A172 (cell line): Measurements from ENCODE around the gene UFD1. TPM values are rescaled to one million over a fixed set of nuclear protein-coding genes. Genes with fewer than 3 reads are reported as not detected.

Source experiments
- DNase-seq: peaks from one replicate; pipeline ENCODE4 v3.0.0-alpha.2; 2015; ENCODE audit warnings: low spot score
- total RNA-seq: library from RNA; depleted of rRNA; stranded (reverse); fragments of >200 nt; shearing (Covaris generic); gene quantifications from 2 replicates; pipeline ENCODE4 v1.2.3, GENCODE V29; 2014

The UFD1 gene
- total RNA-seq, 1 experiment from 2014 or later = 73.0 TPM

GRCh38 chr22:19429950-19430889 is 48.8 kb downstream of the UFD1 start:
- peak; percentile 11 for DNase-seq

GRCh38 chr22:19424186-19424500 is 54.9 kb downstream of the UFD1 start:
- no peak for DNase-seq

DNA sequence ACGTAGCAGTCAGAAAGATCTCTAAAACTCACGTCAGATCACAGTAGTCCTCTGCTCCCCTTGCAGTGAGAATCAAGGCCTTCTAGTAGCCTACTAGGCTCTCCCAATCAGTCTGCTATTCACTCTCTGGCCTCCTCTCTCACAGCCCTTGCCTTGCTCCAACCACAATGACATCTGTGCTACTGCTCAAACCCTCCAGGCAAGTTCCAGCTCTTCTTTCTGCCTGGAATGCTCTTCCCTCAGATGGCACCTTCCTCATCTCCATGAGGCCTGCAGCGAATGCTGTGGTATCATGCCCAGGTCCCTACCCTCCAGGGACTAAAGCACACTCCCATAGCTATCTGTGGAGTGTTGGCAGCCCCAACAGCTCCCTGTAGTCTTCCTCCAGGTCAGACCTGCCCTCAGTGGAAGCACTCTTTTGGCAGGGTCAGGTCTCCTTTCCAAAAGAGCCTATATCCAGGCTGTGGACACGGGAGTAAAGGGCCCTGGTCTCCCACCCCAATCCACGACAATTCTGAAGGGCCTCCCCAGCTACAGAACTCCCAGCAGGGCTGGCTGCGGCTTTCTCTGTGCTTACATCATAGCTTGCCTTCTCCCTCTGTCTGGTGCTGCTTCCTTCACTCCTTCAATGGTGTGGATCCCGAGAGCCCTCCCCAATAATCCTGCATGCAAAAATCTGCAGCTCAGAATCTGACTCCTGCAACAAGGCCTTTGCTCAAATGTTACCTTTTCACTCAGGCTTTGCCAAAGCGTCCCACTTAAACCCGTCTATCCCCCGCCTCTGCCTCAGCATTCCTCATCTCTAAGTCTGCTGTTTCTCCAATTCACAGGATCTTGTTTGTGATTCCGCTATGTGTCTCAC is 56.3 kb downstream of the UFD1 start:
- no peak for DNase-seq

- DNase-seq = no peak
Measured at GRCh38 chr22:19420321-19420720, 58.7 kb downstream of the UFD1 start.

DNA sequence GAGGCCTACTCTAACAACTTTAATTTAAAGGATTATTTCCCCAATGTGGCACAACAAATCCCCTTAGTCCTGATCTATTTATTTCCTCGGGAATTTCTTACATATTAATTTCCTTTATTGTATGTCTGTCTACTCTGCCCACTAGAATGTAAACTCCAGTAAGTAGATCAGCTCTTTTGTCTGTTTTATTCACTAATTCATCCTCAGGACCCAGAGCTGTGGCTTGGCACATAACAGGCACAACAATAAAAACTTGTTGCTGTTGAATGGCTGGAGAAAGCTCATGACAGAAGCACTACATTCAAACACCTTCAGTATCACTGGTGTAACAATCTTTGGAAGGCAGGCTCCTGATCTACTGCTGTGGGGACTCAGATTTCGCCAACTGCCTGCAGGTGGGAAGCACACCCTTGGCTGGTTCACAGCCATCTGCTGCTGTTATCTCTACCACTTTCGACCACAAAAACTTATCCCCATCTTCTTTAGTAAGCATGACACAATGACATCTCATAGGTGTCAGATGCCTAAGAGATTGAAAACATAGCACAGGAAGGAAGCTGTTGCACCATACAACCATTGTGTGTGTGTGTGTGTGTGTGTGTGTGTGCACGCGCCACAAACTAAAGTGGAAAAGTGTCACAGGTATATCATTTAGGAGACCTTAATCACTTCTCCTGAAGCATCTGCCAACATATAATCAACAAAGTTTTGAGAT is 59.4 kb downstream of the UFD1 start:
- DNase-seq = no peak

DNA sequence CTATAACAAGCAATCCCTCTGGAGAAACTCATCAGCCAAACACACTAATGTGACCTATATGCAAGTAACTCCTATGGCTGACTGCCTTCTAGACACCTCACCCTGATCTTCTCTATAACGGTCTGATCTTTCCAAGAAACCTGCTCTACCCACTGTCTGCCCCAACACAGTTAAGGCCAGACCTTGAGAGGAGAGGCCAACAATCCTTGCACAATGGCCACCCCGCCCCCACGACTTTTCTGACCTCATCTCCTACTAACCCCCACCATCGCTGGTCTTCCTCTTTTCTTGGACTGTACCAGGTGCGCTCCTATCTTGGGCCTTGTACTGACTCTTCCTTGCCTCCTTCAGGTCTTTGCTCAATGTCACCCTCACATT is 59.9 kb downstream of the UFD1 start:
- DNase-seq = no peak

DNA sequence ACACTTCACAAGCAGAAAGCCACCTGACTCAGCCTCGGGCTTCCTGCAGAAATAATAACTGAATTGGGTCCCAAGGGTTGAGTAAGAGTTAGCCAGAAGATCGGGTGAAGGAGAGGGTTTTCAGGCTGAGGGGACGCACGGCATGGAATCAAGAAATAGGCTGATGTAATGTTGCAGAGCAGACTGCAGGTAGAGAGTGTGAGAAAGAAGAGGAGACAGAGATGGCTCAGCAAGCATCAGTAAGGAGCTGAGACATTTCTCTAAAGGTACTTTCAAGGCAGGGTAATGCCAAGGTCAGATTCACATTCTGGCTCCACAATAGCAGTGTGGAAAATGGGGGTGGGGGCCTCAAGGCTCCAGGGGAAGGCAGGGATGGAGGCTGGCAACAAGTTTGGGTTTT is 66.1 kb downstream of the UFD1 start:
- no peak for DNase-seq

DNA sequence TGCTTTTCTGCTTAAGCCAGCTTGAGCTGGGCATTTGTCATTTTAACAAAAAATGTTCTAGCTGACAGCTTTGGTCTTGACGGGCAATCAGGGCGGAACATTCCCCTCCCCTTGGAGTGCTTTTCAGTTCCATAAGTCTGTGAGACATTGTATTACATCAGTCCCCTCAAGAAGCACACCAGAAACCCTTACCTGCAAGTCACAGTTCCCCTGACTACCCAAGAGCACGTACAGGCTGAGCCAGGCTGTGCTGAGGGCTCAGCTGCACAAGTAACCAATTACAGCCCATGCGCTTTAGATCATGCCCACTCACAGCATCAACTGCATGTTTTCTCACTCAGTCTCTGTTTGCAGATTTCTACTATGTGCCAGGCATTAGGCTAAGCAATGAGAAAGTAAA is 66.5 kb downstream of the UFD1 start:
- no peak for DNase-seq

GRCh38 chr22:19411690-19412045 is 67.3 kb downstream of the UFD1 start:
- DNase-seq = no peak

DNA sequence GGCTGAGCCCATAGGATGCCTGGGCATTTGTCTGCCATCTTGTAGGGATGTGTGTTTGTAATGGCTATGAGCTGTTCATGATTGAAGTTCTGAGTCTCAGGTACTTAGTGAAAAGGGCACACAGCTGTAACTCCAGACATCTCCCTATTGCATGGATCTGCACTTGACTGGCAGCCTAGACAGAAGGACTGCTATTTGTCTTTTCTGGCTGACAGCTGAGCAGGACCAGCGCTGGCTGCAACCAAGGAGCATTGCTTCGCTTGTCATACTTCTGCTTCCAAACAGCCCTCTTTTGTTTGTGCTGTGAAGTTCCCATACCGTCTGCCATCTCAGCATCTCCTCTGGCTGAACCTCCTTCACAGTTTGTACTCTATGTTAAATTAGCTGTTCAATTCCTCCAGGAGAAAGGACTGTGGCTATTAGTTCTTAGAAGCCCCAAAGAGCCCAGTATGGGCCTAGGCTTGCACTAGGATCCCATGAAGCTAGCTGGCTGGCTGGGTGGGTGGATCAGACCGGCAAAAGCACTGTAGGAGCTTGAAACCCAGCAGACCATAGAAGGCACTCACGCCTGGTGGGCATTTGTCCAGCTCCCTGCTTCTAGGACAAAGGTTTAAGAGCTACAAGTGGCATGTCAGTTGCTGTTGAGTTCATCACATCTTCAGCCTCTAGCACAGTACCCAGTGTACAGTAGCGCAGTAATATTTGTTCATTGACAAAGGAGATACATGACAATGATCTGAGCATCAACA is 67.9 kb downstream of the UFD1 start:
- no peak for DNase-seq

DNA sequence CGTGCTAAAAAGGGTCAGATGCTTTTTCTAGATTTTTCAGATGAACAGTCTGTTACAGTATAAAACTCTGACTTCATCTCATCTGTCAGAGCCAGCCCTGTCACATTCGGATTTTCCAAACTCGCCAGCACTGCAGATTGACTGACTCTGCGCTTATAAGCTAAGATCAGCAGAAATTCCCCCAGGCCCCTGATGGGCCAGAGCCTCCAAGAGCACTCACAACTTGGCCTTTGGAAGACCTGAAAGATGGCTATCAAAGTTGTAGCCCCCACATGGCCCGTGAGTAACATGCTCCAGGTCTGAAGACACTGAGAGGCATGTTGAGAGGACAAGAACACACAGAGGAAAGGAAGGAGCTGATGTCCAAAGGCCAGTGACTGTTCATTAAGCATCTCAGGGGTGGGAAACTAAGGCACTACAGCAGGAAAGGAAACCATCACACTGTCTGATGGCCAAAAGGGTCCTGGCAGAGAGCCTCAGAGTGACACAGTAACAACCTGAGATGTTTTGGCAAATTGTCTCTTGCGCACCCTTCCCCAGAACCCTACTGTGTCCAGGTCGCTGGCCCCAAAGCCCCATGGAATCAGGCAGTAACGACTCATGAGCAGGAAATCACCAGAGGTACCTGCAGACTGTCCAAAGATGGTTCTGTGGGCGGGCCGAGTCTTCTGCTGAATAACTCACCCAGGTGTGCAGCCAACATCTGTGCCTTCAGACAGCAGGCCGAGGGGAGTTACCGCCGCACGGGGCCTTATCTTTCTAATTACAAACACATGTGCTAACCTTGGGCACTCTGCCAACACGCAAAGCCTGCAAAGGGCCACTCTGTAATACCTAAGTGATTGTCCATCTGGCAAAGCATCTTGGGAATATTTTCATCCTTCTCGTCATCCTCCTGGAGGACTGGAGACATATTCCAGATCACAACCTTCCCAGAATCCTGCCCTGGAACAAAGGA is 71.1 kb downstream of the UFD1 start:
- DNase-seq = no peak

DNA sequence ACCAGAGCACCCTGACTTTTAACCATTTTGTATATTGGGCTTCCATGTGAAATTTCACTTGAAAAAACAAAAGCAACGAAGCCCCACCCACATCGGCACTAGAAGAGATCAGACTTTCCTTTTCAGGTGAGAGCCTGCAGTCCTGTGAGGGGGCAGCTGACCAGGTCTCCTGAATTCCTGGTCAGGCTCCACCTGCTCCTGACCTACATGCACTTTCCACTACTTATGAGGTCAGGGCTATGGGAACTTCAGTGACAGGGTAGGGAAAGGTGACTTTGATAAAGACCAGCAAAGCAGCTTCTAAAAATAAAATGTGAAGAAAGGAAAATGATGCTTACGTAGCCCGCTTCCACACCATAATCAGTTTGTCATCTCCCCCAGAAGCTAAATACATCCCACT is 72.1 kb downstream of the UFD1 start:
- DNase-seq = no peak

DNA sequence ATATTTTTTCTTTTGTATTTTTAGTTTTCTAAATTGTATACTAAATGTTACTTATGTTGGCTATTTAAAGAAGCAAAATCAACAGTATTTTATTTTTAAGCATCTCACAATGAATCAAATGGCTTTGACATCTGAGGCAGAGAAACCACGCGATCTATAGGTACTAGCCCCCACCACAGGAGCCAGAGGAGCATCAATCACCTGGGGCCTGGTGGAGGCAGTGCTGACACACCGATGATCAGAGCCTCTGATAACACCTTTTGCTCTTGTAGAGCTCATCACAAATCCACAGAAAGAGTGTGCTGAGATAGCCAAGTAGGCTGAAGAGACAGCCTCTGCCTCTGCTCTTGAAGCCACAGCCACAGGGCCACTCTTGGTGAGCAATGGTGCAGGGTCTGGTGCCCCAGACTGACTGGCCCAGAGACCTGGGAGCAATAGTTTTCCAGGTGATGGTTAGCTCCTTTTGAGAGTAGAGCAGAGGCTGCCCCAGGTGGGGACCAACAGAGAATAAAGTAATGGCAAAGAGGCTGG is 72.6 kb downstream of the UFD1 start:
- DNase-seq = no peak

- no peak for DNase-seq
Measured at GRCh38 chr22:19405652-19406051, 73.3 kb downstream of the UFD1 start.

GRCh38 chr22:19405133-19405532 is 73.9 kb downstream of the UFD1 start:
- DNase-seq = no peak

DNA sequence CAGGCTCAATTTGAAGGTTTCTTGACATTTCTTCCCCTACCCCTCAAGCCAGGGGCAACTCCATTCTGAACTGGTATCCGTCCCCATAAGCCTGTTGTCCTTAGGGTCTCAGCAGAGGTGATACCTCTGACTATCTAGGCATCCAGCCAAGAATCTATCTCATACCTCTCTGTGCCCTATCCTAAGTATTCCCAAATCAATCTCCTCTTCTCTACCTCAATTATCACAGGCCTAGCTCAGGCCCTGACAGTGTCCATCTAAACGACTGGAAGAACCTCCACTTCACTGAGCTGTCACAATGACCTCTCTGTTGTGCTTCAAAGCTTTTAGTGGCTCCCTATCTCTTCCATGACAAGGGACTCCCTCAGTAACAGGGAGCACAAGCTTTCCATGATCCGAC is 74.3 kb downstream of the UFD1 start:
- DNase-seq = no peak

DNA sequence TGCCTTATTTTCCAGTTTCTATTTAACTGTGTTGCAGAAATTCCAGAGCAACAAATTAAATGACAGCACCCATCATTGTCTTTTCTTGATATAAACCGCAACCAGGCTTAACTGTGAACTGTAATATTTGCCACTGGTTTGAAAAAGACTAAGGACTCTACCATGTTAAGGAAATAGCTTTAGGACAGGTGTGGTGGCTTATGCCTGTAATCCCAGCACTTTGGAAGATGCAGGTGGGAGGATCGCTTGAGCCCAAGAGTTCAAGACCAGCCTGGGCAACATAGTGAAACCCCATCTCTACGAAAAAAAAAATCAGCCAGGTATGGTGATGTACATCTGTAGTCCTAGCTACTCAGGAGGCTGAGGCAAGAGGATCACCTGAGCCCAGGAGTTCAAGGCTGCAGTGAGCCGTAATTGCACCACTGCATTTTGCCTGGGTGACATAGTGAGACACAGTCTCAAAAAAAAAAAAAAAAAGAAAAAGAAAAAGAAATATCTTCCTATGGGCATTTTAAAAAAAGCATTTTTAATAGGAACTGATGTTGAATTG is 76.3 kb downstream of the UFD1 start:
- no peak for DNase-seq

- DNase-seq = no peak
Measured at GRCh38 chr22:19401483-19401882, 77.5 kb downstream of the UFD1 start.

DNA sequence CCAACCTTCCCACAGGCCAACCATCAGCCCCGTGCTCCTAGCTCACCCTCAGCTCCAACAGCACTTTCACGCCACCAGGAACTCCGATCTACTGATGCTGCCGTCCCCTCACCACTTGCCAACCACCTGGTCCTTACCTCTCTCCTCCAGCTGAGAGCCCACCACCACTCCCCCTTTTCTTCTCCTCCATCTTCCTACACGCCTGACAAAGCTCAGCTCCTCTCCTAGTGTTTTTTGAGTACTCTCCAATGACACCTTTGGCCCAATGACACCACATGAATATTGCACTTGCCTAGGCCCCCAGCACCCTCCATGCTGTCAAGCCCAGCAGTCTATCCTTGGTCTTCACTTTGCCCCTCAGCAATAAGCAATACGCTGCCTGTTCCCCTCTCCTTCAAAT is 78.1 kb downstream of the UFD1 start:
- no peak for DNase-seq
